ENCODE data around the gene VTI1A. TPM values are rescaled to one million over a fixed set of nuclear protein-coding genes. Genes with fewer than 3 reads are reported as not detected.

The VTI1A gene
- total RNA-seq, 4 donors from 2014 or later, result 27.0 to 61.3 (median 49.8) TPM

GRCh38 chr10:112526906-112527305 is 79.9 kb downstream of the VTI1A start:
- Histone ChIP-seq H3K36me3 (peaks cover 0 to 6% (median 0%) of the 10 kb centered on the region in 3 donors), H3K27ac (no peak overlapping the region), H3K27me3 (no peaks in the 10 kb centered on the region), H3K4me3 (peak overlapping the region in 1 of 4 donors; percentile 12), H3K9me3 (no peaks in the 10 kb centered on the region), H3K4me1 (peaks cover 0 to 6% (median 0%) of the 10 kb centered on the region in 3 donors)
- TF ChIP-seq, protein P1, sequence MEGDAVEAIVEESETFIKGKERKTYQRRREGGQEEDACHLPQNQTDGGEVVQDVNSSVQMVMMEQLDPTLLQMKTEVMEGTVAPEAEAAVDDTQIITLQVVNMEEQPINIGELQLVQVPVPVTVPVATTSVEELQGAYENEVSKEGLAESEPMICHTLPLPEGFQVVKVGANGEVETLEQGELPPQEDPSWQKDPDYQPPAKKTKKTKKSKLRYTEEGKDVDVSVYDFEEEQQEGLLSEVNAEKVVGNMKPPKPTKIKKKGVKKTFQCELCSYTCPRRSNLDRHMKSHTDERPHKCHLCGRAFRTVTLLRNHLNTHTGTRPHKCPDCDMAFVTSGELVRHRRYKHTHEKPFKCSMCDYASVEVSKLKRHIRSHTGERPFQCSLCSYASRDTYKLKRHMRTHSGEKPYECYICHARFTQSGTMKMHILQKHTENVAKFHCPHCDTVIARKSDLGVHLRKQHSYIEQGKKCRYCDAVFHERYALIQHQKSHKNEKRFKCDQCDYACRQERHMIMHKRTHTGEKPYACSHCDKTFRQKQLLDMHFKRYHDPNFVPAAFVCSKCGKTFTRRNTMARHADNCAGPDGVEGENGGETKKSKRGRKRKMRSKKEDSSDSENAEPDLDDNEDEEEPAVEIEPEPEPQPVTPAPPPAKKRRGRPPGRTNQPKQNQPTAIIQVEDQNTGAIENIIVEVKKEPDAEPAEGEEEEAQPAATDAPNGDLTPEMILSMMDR (IDR thresholded peaks at IDR 0.05), result no peak
- TF ChIP-seq POLR2A (IDR thresholded peaks at IDR 0.05), result no peak
- intact Hi-C loops (cut with DNase I), result no loop called here
- WGBS, 2 donors, result 71 to 77% methylated on average over 10 of the region's 10 CpGs
- no peak for DNase-seq

GRCh38 chr10:112528235-112528634 is 81.2 kb downstream of the VTI1A start:
- no peak overlapping the region for H3K27ac ChIP-seq
- TF ChIP-seq, protein P1 (IDR thresholded peaks at IDR 0.05), result no peak
- TF ChIP-seq POLR2A (IDR thresholded peaks at IDR 0.05), result no peak
- H3K4me3 ChIP-seq, result no peak overlapping the region
- H3K36me3 ChIP-seq, result peaks cover 0 to 6% (median 0%) of the 10 kb centered on the region in 3 donors
- no peak for DNase-seq
- intact Hi-C loops (cut with DNase I), result no loop called here
- WGBS, 2 donors, result 64 to 65% methylated on average over 1 of the region's 1 CpG
- H3K9me3 ChIP-seq, result no peaks in the 10 kb centered on the region
- H3K27me3 ChIP-seq, result no peaks in the 10 kb centered on the region
- H3K4me1 ChIP-seq, result peaks cover 0 to 6% (median 0%) of the 10 kb centered on the region in 3 donors

GRCh38 chr10:112531421-112531820 is 84.4 kb downstream of the VTI1A start:
- Histone ChIP-seq H3K9me3 (no peaks in the 10 kb centered on the region), H3K4me3 (peak overlapping the region in 1 of 4 donors; percentile 50), H3K27ac (no peak overlapping the region), H3K27me3 (no peaks in the 10 kb centered on the region), H3K4me1 (peaks cover 0 to 6% (median 0%) of the 10 kb centered on the region in 3 donors), H3K36me3 (peaks cover 0 to 6% (median 0%) of the 10 kb centered on the region in 3 donors)
- WGBS, 2 donors, result 70 to 83% methylated on average over 6 of the region's 6 CpGs
- TF ChIP-seq, protein P1 (IDR thresholded peaks at IDR 0.05), result no peak
- TF ChIP-seq POLR2A (IDR thresholded peaks at IDR 0.05), result no peak
- intact Hi-C loops (cut with DNase I), result no loop called here
- no peak for DNase-seq

- intact Hi-C loops (cut with DNase I), result no loop called here
- TF ChIP-seq, protein P1 (IDR thresholded peaks at IDR 0.05), result no peak
- TF ChIP-seq POLR2A (IDR thresholded peaks at IDR 0.05), result no peak
- peaks cover 0 to 6% (median 0%) of the 10 kb centered on the region in 3 donors for H3K4me1 ChIP-seq
- H3K36me3 ChIP-seq, result peaks cover 0 to 6% (median 0%) of the 10 kb centered on the region in 3 donors
- WGBS, 2 donors, result 57 to 72% methylated on average over 6 of the region's 6 CpGs
- no peaks in the 10 kb centered on the region for H3K27me3 ChIP-seq
- H3K9me3 ChIP-seq, result no peaks in the 10 kb centered on the region
- no peak for DNase-seq
- peak overlapping the region in 1 of 4 donors; percentile 50 for H3K4me3 ChIP-seq
- no peak overlapping the region for H3K27ac ChIP-seq
These were observed 85.2 kb downstream of the VTI1A start for GRCh38 chr10:112532189-112532588.

- TF ChIP-seq POLR2A (IDR thresholded peaks at IDR 0.05), result no peak
- TF ChIP-seq, protein P1 (IDR thresholded peaks at IDR 0.05), result no peak
These were observed 85.9 kb downstream of the VTI1A start for GRCh38 chr10:112532956-112533355.

More at GRCh38 chr10:112532956-112533355, 85.9 kb downstream of the VTI1A start:
- H3K27ac ChIP-seq, result no peak overlapping the region
- peaks cover 0 to 7% (median 0%) of the 10 kb centered on the region in 3 donors for H3K36me3 ChIP-seq
- H3K4me1 ChIP-seq, result peaks cover 0 to 6% (median 0%) of the 10 kb centered on the region in 3 donors
- WGBS, 2 donors, result 78 to 81% methylated on average over 2 of the region's 2 CpGs
- intact Hi-C loops (cut with DNase I), result no loop called here
- H3K4me3 ChIP-seq, result no peak overlapping the region
- no peaks in the 10 kb centered on the region for H3K27me3 ChIP-seq
- no peak for DNase-seq
- no peaks in the 10 kb centered on the region for H3K9me3 ChIP-seq

Measured in esophagus squamous epithelium (tissue), 5 donors.